Upper lobe of right lung (tissue), 1 donor: ENCODE results near the gene STAT3. TPM values are rescaled to one million over a fixed set of nuclear protein-coding genes. Genes with fewer than 3 reads are reported as not detected.
A peak's percentile ranks its signal among the peaks of the same experiment; 100 is the strongest.

Experiments
- ATAC-seq: fragments of 200-7000 bp; cut with Tn5 transposase; one replicate; pipeline ENCODE4 v1.9.1; 2020; ENCODE audit warnings: mild to moderate bottlenecking, moderate library complexity
- DNase-seq: peaks from one replicate; pipeline ENCODE4 v3.0.0-alpha.2; 2020
- H3K27ac ChIP-seq: fragments of 200-600 bp; one replicate; pipeline ENCODE4 v1.8.0; 2022
- H3K27me3 ChIP-seq: fragments of 200-600 bp; one replicate; pipeline ENCODE4 v1.8.0; 2022; ENCODE audit warnings: mild to moderate bottlenecking
- H3K36me3 ChIP-seq: fragments of 200-600 bp; one replicate; pipeline ENCODE4 v1.8.0; 2022
- H3K4me1 ChIP-seq: fragments of 200-600 bp; one replicate; pipeline ENCODE4 v1.8.0; 2022
- H3K4me3 ChIP-seq: fragments of 200-600 bp; one replicate; pipeline ENCODE4 v1.8.0; 2022; ENCODE audit warnings: mild to moderate bottlenecking
- H3K9me3 ChIP-seq: fragments of 200-600 bp; one replicate; pipeline ENCODE4 v1.8.0; 2022
- CTCF ChIP-seq: fragments of 200-600 bp; IDR thresholded peaks from one replicate; pipeline ENCODE4 v1.8.0; 2022; ENCODE audit warnings: antibody characterized with exemption
- intact Hi-C: fragments of 100-400 bp; cut with DNase I; formaldehyde crosslinking; loops from one replicate; pipeline ENCODE4 v1.11.0; 2022
- total RNA-seq: library from RNA; stranded (reverse); fragmentation: NEBNext Ultra II Directional; extraction: Animal tissue kit (Norgen Biotek cat#: 25700); gene quantifications from one replicate; pipeline ENCODE4 v1.2.1, GENCODE V29; 2021
- donor health status: DM: no; HTN: yes; CAD: no; lungs with severe emphysema.

Gene STAT3
- total RNA-seq, 1 donor from 2014 or later, result 309 TPM

GRCh38 chr17:42312285-42313130 is 75.7 kb downstream of the STAT3 start:
- TF ChIP-seq CTCF, result peak; percentile 61
- ATAC-seq (peak; percentile 82), DNase-seq (peak; percentile 90)
- Histone ChIP-seq H3K4me1 (peaks cover 32% of the 10 kb centered on the region), H3K36me3 (peaks cover 73% of the 10 kb centered on the region), H3K27ac (peak overlapping the region; percentile 73), H3K4me3 (peak overlapping the region; percentile 19), H3K9me3 (no peaks in the 10 kb centered on the region), H3K27me3 (no peaks in the 10 kb centered on the region)
- intact Hi-C loops, result no loop called here

- DNase-seq (no peak), ATAC-seq (no peak)
- Histone ChIP-seq H3K36me3 (peaks cover 73% of the 10 kb centered on the region), H3K27me3 (no peaks in the 10 kb centered on the region), H3K4me1 (peaks cover 32% of the 10 kb centered on the region), H3K27ac (no peak overlapping the region), H3K4me3 (no peak overlapping the region), H3K9me3 (no peaks in the 10 kb centered on the region)
- no peak for TF ChIP-seq CTCF
- intact Hi-C loops, result no loop called here
These were observed 76.3 kb downstream of the STAT3 start for GRCh38 chr17:42312035-42312284.

GRCh38 chr17:42311240-42312034 is 76.8 kb downstream of the STAT3 start:
- DNase-seq, result peak; percentile 93
- Histone ChIP-seq H3K36me3 (peaks cover 73% of the 10 kb centered on the region), H3K9me3 (no peaks in the 10 kb centered on the region), H3K27ac (peak overlapping the region; percentile 42), H3K4me3 (no peak overlapping the region), H3K4me1 (peaks cover 32% of the 10 kb centered on the region), H3K27me3 (no peaks in the 10 kb centered on the region)
- TF ChIP-seq CTCF, result no peak
- ATAC-seq, result peak; percentile 89
- intact Hi-C loops, result no loop called here

GRCh38 chr17:42310787-42311215 is 77.4 kb downstream of the STAT3 start:
- intact Hi-C loops, result no loop called here
- peak overlapping the region; percentile 42 for H3K27ac ChIP-seq
- DNase-seq (no peak), ATAC-seq (no peak)
- H3K4me1 ChIP-seq, result peaks cover 30% of the 10 kb centered on the region
- no peaks in the 10 kb centered on the region for H3K27me3 ChIP-seq
- H3K9me3 ChIP-seq, result no peaks in the 10 kb centered on the region
- no peak for TF ChIP-seq CTCF
- H3K4me3 ChIP-seq, result no peak overlapping the region
- peaks cover 73% of the 10 kb centered on the region for H3K36me3 ChIP-seq

- H3K27me3 ChIP-seq, result no peaks in the 10 kb centered on the region
- H3K9me3 ChIP-seq, result no peaks in the 10 kb centered on the region
- peaks cover 73% of the 10 kb centered on the region for H3K36me3 ChIP-seq
- no peak overlapping the region for H3K4me3 ChIP-seq
- no peak for DNase-seq
- no peak for TF ChIP-seq CTCF
- no peak for ATAC-seq
- intact Hi-C loops, result loop anchor here (10.0 kb wide), 1 partner anchor 205 kb away; no protein-coding TSS in a partner anchor
- H3K27ac ChIP-seq, result no peak overlapping the region
- H3K4me1 ChIP-seq, result peaks cover 28% of the 10 kb centered on the region
These were observed 78.1 kb downstream of the STAT3 start for GRCh38 chr17:42309986-42310786.
